PC-3 (cell line): ENCODE results near the gene NCAPH2.

Experiments used
- CTCF ChIP-seq: fragments of 300-600 bp; sonication (generic); conservative IDR thresholded peaks from 2 replicates; pipeline ENCODE4 v1.5.1; 2017; ENCODE audit warnings: antibody characterized with exemption, low read depth, mild to moderate bottlenecking, low read length
- EZH2 ChIP-seq: fragments of 300-600 bp; sonication (generic); IDR thresholded peaks from one replicate; pipeline ENCODE4 v1.6.1; 2017; ENCODE audit warnings: antibody characterized with exemption, mild to moderate bottlenecking, low read length; ENCODE audit not compliant: unreplicated experiment
- EZH2phosphoT487 ChIP-seq: fragments of 300-600 bp; sonication (generic); IDR thresholded peaks from 2 replicates; pipeline ENCODE4 v1.6.1; 2018; ENCODE audit warnings: mild to moderate bottlenecking, antibody characterized with exemption, low read length, borderline replicate concordance

GRCh38 chr22:50463188-50463900, 44.7 kb upstream of the NCAPH2 start:
- TF ChIP-seq CTCF (no peak), EZH2 (no peak), EZH2phosphoT487 (no peak)
